Lower leg skin (tissue), 3 donors: ENCODE data around the gene FAM53A.

ENCODE experiments used
- POLR2A ChIP-seq, 2 donors: fragments of 450-650 bp; IDR thresholded peaks; one replicate each; pipeline ENCODE4 v1.6.1; 2016 to 2017; ENCODE audit warnings: antibody characterized with exemption in 2 of 2, mild to moderate bottlenecking in 1 of 2, moderate library complexity in 1 of 2
- TF ChIP-seq, protein P1 (sequence below), 3 donors: fragments of 450-650 bp; IDR thresholded peaks; one replicate each; pipeline ENCODE4 v1.5.1; 2016; ENCODE audit warnings: antibody characterized with exemption in 3 of 3, mild to moderate bottlenecking in 3 of 3, moderate library complexity in 2 of 3

DNA sequence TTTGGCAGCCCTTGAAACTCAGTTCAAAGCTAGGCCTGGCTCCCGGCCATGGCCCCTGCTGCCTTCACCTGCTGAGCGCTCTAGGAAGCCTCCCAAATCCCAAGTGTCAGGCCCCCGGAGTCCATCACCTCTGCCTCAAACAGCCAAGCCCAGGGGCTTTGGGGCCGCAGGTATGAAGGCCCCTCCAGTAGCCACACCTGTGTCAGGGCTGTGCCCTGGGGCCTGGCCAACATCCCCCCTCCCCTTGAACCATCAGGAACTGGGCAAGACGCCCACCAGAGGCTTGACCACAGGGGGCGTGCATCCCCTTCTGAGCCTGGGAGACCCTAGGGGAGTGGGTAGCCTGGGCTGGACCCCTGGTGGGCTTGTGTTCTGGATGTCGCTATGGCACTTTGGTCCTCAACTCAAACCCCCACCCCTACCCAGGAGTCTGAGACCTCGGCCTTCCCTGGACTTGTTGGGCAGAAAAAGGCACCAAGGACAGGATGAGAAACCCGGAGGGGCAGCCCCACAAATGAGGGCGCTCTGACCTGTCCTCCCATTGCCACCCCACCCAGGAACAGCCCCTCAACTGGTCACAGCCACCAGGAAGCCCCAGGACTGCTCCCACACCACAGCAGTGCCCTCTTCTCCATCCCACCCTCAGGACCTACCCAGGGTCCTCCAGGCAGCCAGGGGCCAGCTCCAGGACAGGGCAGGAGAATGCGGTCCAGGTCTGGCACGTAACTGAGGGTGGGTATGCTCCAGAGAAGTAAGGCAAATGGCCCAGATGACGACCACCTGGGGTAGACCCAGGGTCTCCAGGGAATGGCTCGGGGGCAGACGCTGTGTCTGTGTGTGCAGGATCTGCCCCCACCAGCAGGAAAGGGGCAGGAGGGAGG lies 32.2 kb upstream of the FAM53A start:
- TF ChIP-seq, protein P1, sequence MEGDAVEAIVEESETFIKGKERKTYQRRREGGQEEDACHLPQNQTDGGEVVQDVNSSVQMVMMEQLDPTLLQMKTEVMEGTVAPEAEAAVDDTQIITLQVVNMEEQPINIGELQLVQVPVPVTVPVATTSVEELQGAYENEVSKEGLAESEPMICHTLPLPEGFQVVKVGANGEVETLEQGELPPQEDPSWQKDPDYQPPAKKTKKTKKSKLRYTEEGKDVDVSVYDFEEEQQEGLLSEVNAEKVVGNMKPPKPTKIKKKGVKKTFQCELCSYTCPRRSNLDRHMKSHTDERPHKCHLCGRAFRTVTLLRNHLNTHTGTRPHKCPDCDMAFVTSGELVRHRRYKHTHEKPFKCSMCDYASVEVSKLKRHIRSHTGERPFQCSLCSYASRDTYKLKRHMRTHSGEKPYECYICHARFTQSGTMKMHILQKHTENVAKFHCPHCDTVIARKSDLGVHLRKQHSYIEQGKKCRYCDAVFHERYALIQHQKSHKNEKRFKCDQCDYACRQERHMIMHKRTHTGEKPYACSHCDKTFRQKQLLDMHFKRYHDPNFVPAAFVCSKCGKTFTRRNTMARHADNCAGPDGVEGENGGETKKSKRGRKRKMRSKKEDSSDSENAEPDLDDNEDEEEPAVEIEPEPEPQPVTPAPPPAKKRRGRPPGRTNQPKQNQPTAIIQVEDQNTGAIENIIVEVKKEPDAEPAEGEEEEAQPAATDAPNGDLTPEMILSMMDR (IDR thresholded peaks at IDR 0.05) = no peak
- TF ChIP-seq POLR2A (IDR thresholded peaks at IDR 0.05) = no peak
